Measurements from ENCODE around the gene ADAMTSL2. TPM values are rescaled to one million over a fixed set of nuclear protein-coding genes. Genes with fewer than 3 reads are reported as not detected.

The ADAMTSL2 gene
- total and polyA plus RNA-seq, 2 of the 13 experiments (the other 11 are each of a cell fraction or from before 2014, with no cell fraction given) = 1.9 to 3.8 TPM

- in situ Hi-C loops (cut with HindIII; ENCODE audit: extremely low pct_ligation_motif_present, low pct_unique_long_range_greater_than_20kb) (no loop called here), intact Hi-C loops (cut with micrococcal nuclease; ENCODE audit: unreplicated experiment) (no loop called here)
- peak; percentile 43; the same call in 2 of the 3 replicates for ATAC-seq
- no peak for FAIRE-seq
- ChIA-PET CTCF (ENCODE audit: low intra/inter-chr PET ratio, low total read pairs) (no interaction called here), POLR2A (no interaction called here)
- peaks cover 0 to 3% of the 10 kb centered on the region in 2 experiments; a peak in 2 of 5 replicates for H3K27me3 ChIP-seq (ENCODE audit: control insufficient read depth in 1 of 2, insufficient read depth in 2 of 2, low read length in 2 of 2)
- H3K4me2 ChIP-seq (ENCODE audit: low read depth, low read length) = no peak overlapping the region
- no TSS peak for BruUV-seq (replicated peaks)
- H3K36me3 ChIP-seq (replicated peaks in 1 of 2; ENCODE audit: control insufficient read depth in 1 of 2, insufficient read depth in 2 of 2, low read length in 2 of 2) = no peaks in the 10 kb centered on the region
- no peaks in the 10 kb centered on the region for H3K79me2 ChIP-seq (ENCODE audit: insufficient read depth, low read length)
- H3K27ac ChIP-seq (ENCODE audit: extremely low read length, insufficient read depth, low read length) = no peak overlapping the region
- H2AFZ ChIP-seq (ENCODE audit: low read length) = no peak overlapping the region
- DNase-seq (ENCODE audit: low spot score) = peak; percentile 68
- no peaks in the 10 kb centered on the region for H4K20me1 ChIP-seq (ENCODE audit: insufficient read depth, low read length)
- H3K4me3 ChIP-seq (replicated peaks in 1 of 3; ENCODE audit: insufficient read depth in 1 of 3, low read depth in 2 of 3, low read length in 3 of 3) = no peak overlapping the region
- no peaks in the 10 kb centered on the region for H3K9me3 ChIP-seq (ENCODE audit: low read length)
- H3K9ac ChIP-seq (ENCODE audit: insufficient read depth, low read depth, low read length) = no peak overlapping the region
- WGBS (ENCODE audit: low lambda C conversion rate) = 48% methylated on average over 22 of the region's 31 CpGs
- peaks cover 20% of the 10 kb centered on the region for H3K4me1 ChIP-seq (ENCODE audit: insufficient read depth, low read length)
- TF ChIP-seq FOSL2 (CRISPR knock-in tag; IDR thresholded peaks at IDR 0.05) (peak; percentile 72), SOX6 (IDR thresholded peaks at IDR 0.05) (no peak), SOX6 (CRISPR knock-in tag; IDR thresholded peaks at IDR 0.05) (0 out of 2 replicates have a peak, but pooled peaks have one; percentile 20), SALL1 (CRISPR knock-in tag; IDR thresholded peaks at IDR 0.05) (peak; percentile 18; the same call in 1 of the 2 replicates), FOXP4 (CRISPR knock-in tag; IDR thresholded peaks at IDR 0.05) (0 out of 2 replicates have a peak, but pooled peaks have one; percentile 18), SMARCE1 (IDR thresholded peaks at IDR 0.05; ENCODE audit: borderline replicate concordance) (no peak), ZNF687 (CRISPR knock-in tag; IDR thresholded peaks at IDR 0.05) (0 out of 2 replicates have a peak, but pooled peaks have one; percentile 34), TCF7 (IDR thresholded peaks at IDR 0.05; ENCODE audit: low read depth) (peak; percentile 73; the same call in 1 of the 2 replicates), PATZ1 (CRISPR knock-in tag; IDR thresholded peaks at IDR 0.05) (peak; percentile 39; the same call in 1 of the 2 replicates)
- TF ChIP-seq, protein P1, sequence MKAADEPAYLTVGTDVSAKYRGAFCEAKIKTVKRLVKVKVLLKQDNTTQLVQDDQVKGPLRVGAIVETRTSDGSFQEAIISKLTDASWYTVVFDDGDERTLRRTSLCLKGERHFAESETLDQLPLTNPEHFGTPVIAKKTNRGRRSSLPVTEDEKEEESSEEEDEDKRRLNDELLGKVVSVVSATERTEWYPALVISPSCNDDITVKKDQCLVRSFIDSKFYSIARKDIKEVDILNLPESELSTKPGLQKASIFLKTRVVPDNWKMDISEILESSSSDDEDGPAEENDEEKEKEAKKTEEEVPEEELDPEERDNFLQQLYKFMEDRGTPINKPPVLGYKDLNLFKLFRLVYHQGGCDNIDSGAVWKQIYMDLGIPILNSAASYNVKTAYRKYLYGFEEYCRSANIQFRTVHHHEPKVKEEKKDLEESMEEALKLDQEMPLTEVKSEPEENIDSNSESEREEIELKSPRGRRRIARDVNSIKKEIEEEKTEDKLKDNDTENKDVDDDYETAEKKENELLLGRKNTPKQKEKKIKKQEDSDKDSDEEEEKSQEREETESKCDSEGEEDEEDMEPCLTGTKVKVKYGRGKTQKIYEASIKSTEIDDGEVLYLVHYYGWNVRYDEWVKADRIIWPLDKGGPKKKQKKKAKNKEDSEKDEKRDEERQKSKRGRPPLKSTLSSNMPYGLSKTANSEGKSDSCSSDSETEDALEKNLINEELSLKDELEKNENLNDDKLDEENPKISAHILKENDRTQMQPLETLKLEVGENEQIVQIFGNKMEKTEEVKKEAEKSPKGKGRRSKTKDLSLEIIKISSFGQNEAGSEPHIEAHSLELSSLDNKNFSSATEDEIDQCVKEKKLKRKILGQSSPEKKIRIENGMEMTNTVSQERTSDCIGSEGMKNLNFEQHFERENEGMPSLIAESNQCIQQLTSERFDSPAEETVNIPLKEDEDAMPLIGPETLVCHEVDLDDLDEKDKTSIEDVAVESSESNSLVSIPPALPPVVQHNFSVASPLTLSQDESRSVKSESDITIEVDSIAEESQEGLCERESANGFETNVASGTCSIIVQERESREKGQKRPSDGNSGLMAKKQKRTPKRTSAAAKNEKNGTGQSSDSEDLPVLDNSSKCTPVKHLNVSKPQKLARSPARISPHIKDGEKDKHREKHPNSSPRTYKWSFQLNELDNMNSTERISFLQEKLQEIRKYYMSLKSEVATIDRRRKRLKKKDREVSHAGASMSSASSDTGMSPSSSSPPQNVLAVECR (CRISPR knock-in tag; IDR thresholded peaks at IDR 0.05; ENCODE audit: borderline replicate concordance) = no peak
Observed at GRCh38 chr9:133558191-133559126, 24.0 kb downstream of the ADAMTSL2 start.
